Measurements from ENCODE around the gene SUGCT.

DNA sequence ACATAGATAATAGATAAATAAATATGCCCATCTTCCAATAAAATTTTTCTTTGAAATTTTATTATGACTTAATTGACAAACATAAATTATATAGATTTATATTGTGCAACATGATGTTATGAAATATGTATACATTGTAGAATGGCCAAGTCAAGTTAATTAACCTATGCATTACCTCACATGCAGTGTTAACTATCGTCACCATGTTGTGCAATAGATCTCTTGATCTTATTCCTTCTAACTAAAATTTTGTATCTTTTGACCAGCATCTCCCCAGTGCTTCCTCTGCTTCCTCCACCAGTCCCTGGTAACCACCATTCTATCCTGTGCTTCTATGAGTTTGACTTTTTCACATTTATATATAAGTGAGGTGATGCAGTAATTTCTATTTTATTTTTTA lies 259.6 kb downstream of the SUGCT start:
- TF ChIP-seq CTCF (IDR thresholded peaks at IDR 0.05 in 8 of 11, conservative IDR thresholded peaks at IDR 0.05 in 3 of 11) = no peak
- TF ChIP-seq POLR2A (IDR thresholded peaks at IDR 0.05) = no peak
- TF ChIP-seq POLR2AphosphoS5 (IDR thresholded peaks at IDR 0.05) = no peak
